ENCODE results near the gene PDZD8.

- TF ChIP-seq CTCF (IDR thresholded peaks at IDR 0.05) (no peak), POLR2A (IDR thresholded peaks at IDR 0.05) (no peak)
These were observed 35.3 kb upstream of the PDZD8 start for GRCh38 chr10:117410557-117410956.

Data from adrenal gland (tissue), 5 donors.